ENCODE measurements around the gene MED27.

- TF ChIP-seq, protein P1, sequence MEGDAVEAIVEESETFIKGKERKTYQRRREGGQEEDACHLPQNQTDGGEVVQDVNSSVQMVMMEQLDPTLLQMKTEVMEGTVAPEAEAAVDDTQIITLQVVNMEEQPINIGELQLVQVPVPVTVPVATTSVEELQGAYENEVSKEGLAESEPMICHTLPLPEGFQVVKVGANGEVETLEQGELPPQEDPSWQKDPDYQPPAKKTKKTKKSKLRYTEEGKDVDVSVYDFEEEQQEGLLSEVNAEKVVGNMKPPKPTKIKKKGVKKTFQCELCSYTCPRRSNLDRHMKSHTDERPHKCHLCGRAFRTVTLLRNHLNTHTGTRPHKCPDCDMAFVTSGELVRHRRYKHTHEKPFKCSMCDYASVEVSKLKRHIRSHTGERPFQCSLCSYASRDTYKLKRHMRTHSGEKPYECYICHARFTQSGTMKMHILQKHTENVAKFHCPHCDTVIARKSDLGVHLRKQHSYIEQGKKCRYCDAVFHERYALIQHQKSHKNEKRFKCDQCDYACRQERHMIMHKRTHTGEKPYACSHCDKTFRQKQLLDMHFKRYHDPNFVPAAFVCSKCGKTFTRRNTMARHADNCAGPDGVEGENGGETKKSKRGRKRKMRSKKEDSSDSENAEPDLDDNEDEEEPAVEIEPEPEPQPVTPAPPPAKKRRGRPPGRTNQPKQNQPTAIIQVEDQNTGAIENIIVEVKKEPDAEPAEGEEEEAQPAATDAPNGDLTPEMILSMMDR (IDR thresholded peaks at IDR 0.05) = no peak
- no peak for TF ChIP-seq POLR2A (IDR thresholded peaks at IDR 0.05)
- TF ChIP-seq POLR2AphosphoS5 (IDR thresholded peaks at IDR 0.05) = no peak
- no peak for TF ChIP-seq EP300 (IDR thresholded peaks at IDR 0.05)
Observed at GRCh38 chr9:131873335-131873734, 206.3 kb downstream of the MED27 start.

Measured in sigmoid colon (tissue), 4 donors.